NCI-H1048 (cell line): Measurements from ENCODE around the gene SCAPER.
"Not testable (repeated sequence)": the region's sequence is repeated elsewhere in the genome, so short reads cannot be mapped to it uniquely, and the experiment has no call there.

ENCODE experiments used
- DNase-seq: peaks from one replicate; lab custom pipeline; 2025; lab: John Stamatoyannopoulos, UW

SCAPER gene

GRCh38 chr15:76572983-76573314 lies 332.2 kb downstream of the SCAPER start:
- no peak for DNase-seq

GRCh38 chr15:76566276-76566675 lies 338.9 kb downstream of the SCAPER start:
- no peak for DNase-seq

- no peak for DNase-seq
These were observed 339.8 kb downstream of the SCAPER start for GRCh38 chr15:76565366-76565765.

- DNase-seq = no peak
These were observed 349.9 kb downstream of the SCAPER start for GRCh38 chr15:76555247-76555646.

GRCh38 chr15:76553564-76553963 lies 351.6 kb downstream of the SCAPER start:
- no peak for DNase-seq

DNA sequence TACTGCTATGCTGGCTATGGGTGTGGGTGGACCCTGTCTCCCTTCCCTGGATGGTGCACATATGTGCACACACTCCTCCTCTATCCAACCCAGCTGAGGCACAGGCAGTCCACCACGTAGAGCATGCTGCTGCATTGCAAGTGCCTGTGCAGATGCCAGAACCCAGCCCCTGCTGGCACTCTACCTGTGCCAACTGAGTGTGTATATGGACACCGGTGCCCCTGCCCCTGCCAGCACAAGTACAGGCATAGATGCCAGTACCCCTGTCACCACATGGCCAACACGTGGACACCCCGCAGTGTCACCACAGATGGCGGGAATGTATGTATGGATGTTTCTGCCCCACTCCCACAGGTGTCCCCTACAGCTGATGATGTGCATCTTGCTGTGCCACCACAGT lies 352.0 kb downstream of the SCAPER start:
- no peak for DNase-seq

GRCh38 chr15:76546805-76547204 lies 358.3 kb downstream of the SCAPER start:
- no peak for DNase-seq

GRCh38 chr15:76533995-76534394 lies 371.1 kb downstream of the SCAPER start:
- DNase-seq = no peak

DNA sequence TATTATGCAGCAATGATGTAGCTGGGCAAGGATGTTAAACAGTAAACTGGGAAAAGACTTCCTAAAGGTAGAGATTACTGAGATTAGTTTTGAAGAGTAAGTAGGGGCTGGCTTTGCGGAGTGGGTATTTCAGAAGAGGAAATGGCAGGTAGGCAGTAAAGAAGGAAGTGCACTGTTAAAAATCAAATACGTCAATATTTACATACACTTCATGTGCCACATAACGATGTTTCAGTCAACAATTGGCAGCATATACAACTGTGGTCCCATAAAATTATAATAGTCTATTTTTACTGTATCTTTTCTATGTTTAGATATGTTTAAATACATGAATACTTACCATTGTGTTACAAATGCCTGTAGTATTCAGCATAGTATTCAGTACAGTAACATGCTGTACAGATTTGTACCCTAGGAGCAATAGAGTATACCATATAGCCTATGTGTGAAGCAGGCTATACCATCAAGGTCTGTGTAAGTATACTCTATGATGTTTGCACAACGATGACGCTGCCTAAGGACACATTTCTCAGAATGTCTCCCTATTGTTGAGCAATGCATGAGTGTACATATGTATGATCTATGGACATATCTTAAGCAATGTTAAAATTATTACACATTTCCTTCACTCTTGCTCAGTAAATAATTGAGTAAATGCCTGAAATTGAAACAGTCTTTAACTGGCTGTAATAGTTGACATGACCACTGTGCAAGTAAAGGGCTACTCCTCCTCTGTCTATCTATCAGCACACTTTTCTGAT lies 371.9 kb downstream of the SCAPER start:
- no peak for DNase-seq

GRCh38 chr15:76529911-76530310 lies 375.2 kb downstream of the SCAPER start:
- no peak for DNase-seq

GRCh38 chr15:76526111-76526510 lies 379.0 kb downstream of the SCAPER start:
- no peak for DNase-seq

GRCh38 chr15:76517910-76518309 lies 387.2 kb downstream of the SCAPER start:
- no peak for DNase-seq

GRCh38 chr15:76514282-76514681 lies 390.9 kb downstream of the SCAPER start:
- DNase-seq = no peak

DNA sequence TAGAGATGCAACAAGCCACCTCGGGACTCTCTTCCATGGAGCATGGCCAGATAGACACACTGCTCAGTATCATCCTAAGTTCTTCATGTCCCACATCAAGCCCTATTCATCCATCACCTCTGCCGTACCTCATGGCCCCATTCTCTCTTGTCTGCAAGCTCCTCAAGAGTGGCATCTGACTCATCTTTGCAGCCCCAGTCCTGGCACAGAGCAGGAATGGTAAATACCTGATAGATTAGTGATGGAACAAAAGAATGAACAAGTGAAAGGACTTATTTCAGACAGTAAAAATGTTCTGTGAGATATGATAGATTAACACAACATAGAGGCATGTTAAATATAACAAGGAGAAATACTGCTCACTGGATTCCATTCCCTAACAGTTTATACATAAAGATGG lies 392.2 kb downstream of the SCAPER start:
- DNase-seq = no peak

- DNase-seq = not testable (repeated sequence)
These were observed 394.5 kb downstream of the SCAPER start for GRCh38 chr15:76510663-76511062.

GRCh38 chr15:76503804-76504203 lies 401.3 kb downstream of the SCAPER start:
- DNase-seq = no peak

DNA sequence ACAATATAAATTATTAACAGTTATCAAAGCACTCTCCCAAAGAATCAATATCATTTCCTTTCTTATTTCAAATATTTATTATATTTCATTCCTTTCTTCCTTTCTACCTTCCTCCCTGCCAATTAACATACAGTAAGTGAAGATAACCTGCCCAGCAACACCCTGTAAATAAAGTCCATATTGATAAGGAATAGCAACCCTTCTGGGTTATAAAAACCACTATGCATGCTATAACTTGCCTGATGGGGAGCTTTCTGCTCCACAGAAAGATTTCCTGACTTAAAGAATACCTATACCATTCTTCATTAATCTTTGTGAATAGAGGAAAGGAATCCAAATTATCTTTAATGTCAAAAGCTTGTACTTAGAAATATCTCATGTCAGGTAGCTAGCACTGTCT lies 402.0 kb downstream of the SCAPER start:
- DNase-seq = no peak

DNA sequence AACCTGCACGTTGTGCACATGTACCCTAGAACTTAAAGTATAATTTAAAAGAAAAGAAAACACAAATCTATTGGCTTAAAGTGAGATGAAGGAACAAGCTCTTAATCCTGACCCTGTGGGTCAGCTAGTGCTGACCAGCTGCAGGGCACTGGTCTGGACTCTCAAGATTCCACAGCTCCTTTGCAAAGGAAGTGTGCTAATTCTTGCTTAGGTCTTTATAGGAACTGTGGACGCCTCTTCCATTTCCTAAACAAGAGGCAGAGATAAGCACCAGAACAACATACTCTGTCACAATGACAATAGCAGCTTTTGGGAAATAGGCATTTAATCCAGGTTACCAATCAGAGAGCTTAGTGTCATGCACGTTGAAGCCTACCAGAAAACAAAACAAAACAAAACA lies 402.5 kb downstream of the SCAPER start:
- no peak for DNase-seq

DNA sequence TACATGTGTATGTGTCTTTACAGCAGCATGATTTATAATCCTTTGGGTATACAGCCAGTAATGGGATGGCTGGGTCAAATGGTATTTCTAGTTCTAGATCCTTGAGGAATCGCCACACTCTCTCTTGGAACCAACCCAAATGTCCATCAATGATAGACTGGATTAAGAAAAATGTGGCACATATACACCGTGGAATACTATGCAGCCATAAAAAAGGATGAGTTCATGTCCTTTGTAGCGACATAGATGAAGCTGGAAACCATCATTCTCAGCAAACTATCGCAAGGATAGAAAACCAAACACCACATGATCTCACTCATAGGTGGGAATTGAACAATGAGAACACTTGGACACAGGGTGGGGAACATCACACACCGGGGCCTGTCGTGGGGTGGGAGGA lies 403.0 kb downstream of the SCAPER start:
- DNase-seq = not testable (repeated sequence)

DNA sequence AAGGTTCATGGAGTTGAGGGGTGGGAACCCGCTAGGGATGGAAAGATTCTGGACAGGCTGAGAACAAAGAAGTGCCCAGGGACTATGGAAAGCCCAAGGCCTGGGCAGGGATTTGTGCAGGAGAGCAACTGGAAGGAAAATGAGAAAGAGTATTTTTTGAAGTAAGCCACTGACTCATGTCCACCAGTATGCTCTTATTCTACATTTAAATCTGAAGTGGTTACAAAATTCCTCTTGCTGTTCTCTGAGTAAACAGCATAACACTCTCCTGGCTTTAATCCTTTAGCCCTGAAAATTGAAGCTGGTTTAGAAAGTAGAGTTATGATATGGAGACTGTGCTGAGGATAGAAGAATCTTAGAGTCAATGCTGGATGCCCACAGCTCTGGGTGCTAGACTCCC lies 403.4 kb downstream of the SCAPER start:
- DNase-seq = no peak

DNA sequence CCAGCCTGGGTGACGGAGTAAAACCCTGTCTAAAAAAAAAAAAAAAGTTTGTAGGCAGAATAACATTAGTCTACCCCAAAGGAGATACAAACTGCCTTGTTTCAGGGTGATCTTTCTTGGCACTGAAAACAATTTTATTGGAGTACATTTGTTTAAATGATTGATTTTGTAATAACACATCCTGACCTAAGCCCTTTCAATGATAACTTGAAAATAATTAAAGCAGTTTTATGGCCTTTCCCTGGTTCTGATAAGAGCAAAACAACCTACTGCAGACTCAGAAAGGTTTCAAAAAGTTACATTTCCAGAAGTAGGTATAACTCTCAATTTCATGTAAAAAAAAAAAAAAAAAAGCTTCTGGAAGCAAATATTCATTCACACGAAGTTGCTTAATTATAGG lies 404.1 kb downstream of the SCAPER start:
- no peak for DNase-seq

DNA sequence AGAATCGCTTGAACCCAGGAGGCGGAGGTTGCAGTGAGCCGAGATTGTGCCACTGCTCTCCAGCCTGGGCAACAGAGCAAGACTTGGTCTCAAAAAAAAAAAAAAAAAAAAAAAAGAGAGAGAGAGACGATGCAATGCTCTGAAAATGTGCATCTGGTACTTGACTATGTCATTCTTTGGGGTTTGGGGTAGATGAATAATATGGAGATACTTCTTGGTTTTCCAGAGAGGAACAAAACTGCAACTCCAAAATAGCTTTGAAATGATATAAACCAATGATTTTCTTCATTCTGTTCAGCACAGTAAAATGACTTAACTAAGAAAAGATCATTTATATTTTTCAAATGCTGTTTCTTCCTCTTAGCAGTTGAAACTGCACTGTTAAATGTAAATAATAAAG lies 409.7 kb downstream of the SCAPER start:
- DNase-seq = no peak

DNA sequence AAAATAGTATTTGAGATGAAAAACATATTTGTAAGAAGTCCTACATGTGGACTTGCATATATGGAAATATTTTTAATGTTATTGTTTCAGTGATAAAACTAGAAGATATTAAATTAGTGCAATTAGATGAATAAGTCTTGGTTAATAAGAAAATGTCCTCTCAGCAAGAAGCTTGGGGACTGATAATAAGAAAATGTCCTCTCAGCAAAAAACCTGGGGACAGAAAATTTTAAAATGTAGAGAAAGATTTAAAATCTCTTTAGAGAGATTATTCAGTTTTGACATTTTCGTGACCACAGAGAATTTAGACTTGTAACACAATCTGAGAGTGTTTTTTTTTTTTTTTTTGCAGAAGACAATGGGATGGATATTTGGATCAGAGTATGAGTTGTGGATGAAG lies 412.6 kb downstream of the SCAPER start:
- DNase-seq = no peak

GRCh38 chr15:76483752-76484151 lies 421.4 kb downstream of the SCAPER start:
- DNase-seq = no peak

- DNase-seq = no peak
These were observed 422.1 kb downstream of the SCAPER start for GRCh38 chr15:76483018-76483417.
